K562 (cell line): Measurements from ENCODE around the gene APPL2.

ENCODE experiments used
- ARHGAP35 ChIP-seq: fragments of 450-650 bp; IDR thresholded peaks from 2 replicates; pipeline ENCODE4 v1.6.1; 2018; ENCODE audit not compliant: partially characterized antibody
- CBX2 ChIP-seq: fragments of 200-600 bp; sonication (generic); IDR thresholded peaks from one replicate; pipeline ENCODE4 v1.6.1; 2012; ENCODE audit warnings: mild to moderate bottlenecking, low read length, inconsistent platforms; ENCODE audit not compliant: insufficient read depth, poor library complexity, severe bottlenecking
- EZH2 ChIP-seq: IDR thresholded peaks from 2 replicates; pipeline ENCODE4 v1.6.1; 2012; ENCODE audit warnings: low read depth, mild to moderate bottlenecking, inconsistent platforms, low read length, borderline replicate concordance
- MYC ChIP-seq, 2 experiments: fragments of 250-450 bp in 1 of 2; sonication (Bioruptor Pico) in 1 of 2; IDR thresholded peaks; 2 replicates each; pipeline versions ENCODE4 v1.5.1 to v1.6.1; 2012 to 2021; ENCODE audit warnings: low read depth in 2 of 2, borderline replicate concordance in 1 of 2, improper control_type of control experiment in 1 of 2, low read length in 1 of 2, mild to moderate bottlenecking in 1 of 2, moderate library complexity in 1 of 2
- NFYB ChIP-seq: IDR thresholded peaks from 2 replicates; pipeline ENCODE4 v1.6.1; 2011; ENCODE audit warnings: mild to moderate bottlenecking, moderate library complexity; ENCODE audit not compliant: insufficient read length; ENCODE audit errors: extremely low read depth
- SNIP1 ChIP-seq: fragments of 450-650 bp; IDR thresholded peaks from 2 replicates; pipeline ENCODE4 v1.7.1; 2017; ENCODE audit warnings: low read depth, mild to moderate bottlenecking

DNA sequence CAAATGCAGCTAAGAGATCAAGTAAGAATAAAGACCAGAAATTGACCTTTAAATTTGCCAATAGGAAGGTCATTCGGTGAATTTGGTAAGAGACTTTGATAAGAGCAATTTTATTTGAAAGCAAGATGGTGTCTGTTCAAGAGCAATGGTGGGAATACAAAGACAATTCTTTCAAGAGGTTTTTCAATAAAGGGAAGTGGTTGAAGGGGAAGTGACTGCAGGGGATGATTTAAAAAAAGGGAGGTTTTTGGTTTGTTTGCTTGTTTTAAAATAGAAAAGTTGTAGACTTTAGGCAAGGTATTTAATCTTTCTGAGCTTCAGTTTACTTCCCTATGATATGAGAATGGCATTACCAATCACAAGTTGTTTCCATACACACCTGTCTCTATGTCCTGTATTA lies 4.3 kb upstream of the APPL2 start:
- TF ChIP-seq MYC (IDR thresholded peaks at IDR 0.05; ENCODE audit: low read depth, low read length) (no peak), MYC (CRISPR knock-in tag; IDR thresholded peaks at IDR 0.05; ENCODE audit: borderline replicate concordance, low read depth) (no peak), EZH2 (no peak), CBX2 (no peak), SNIP1 (no peak), NFYB (no peak), ARHGAP35 (no peak)
